Caco-2 (cell line): ENCODE measurements around the gene RNASE1. TPM values are rescaled to one million over a fixed set of nuclear protein-coding genes. Genes with fewer than 3 reads are reported as not detected.

Experiments
- BruUV-seq: library from RNA; stranded (reverse); fragments of 400-500 nt; replicated peaks from 2 replicates; lab custom pipeline; 2021; lab: Mats Ljungman, UMichigan
- CTCF ChIA-PET: fragments of 300-600 bp; sonication (Branson Sonifier 250); formaldehyde crosslinking; loops from one replicate; lab custom pipeline; 2022; ENCODE audit warnings: antibody characterized with exemption; lab: Charles Lee
- POLR2A ChIA-PET: fragments of 300-600 bp; sonication (Branson Sonifier 250); formaldehyde crosslinking; loops from one replicate; lab custom pipeline; 2022; ENCODE audit warnings: antibody characterized with exemption; lab: Charles Lee
- DNase-seq, 2 experiments: peaks; one replicate each; pipeline versions ENCODE4 v3.0.0 to v3.0.0-alpha.2; 2020 to 2022
- H3K27me3 ChIP-seq: replicated peaks from 2 replicates; pipeline ENCODE4 v1.6.0; 2011; ENCODE audit warnings: low read length; ENCODE audit not compliant: control insufficient read depth, insufficient read depth
- H3K36me3 ChIP-seq: 2 replicates; pipeline ENCODE4 v1.5.1; 2011; ENCODE audit warnings: low read length; ENCODE audit not compliant: control insufficient read depth, insufficient read depth
- H3K4me1 ChIP-seq: fragments of 250-450 bp; sonication (Bioruptor Pico); 2 replicates; pipeline ENCODE4 v1.5.1; 2020; ENCODE audit warnings: mild to moderate bottlenecking
- H3K4me3 ChIP-seq: 2 replicates; pipeline ENCODE4 v1.5.1; 2011; ENCODE audit warnings: low read depth, mild to moderate bottlenecking, control low read depth, low read length
- H3K9me3 ChIP-seq: fragments of 250-450 bp; sonication (Bioruptor Pico); 2 replicates; pipeline ENCODE4 v1.5.1; 2020; ENCODE audit warnings: mild to moderate bottlenecking, moderate library complexity
- H3K27ac Mint-ChIP-seq: one replicate; pipeline ENCODE4 v1.8.0; 2022; ENCODE audit warnings: mixed read lengths; ENCODE audit not compliant: unreplicated experiment
- H3K27me3 Mint-ChIP-seq: one replicate; pipeline ENCODE4 v1.8.0; 2022; ENCODE audit warnings: mixed read lengths; ENCODE audit not compliant: insufficient read depth, unreplicated experiment
- H3K36me3 Mint-ChIP-seq: one replicate; pipeline ENCODE4 v1.8.0; 2022; ENCODE audit warnings: mild to moderate bottlenecking, mixed read lengths; ENCODE audit not compliant: insufficient read depth, unreplicated experiment
- H3K4me1 Mint-ChIP-seq: one replicate; pipeline ENCODE4 v1.8.0; 2022; ENCODE audit warnings: low read depth, mixed read lengths; ENCODE audit not compliant: unreplicated experiment
- H3K4me3 Mint-ChIP-seq: one replicate; pipeline ENCODE4 v1.8.0; 2022; ENCODE audit warnings: mild to moderate bottlenecking, moderate library complexity, mixed read lengths; ENCODE audit not compliant: unreplicated experiment
- H3K9me3 Mint-ChIP-seq: one replicate; pipeline ENCODE4 v1.8.0; 2022; ENCODE audit warnings: mixed read lengths; ENCODE audit not compliant: unreplicated experiment
- intact Hi-C: fragments of 100-400 bp; cut with micrococcal nuclease; formaldehyde crosslinking; loops from one replicate; pipeline ENCODE4 v1.10.0; 2022; ENCODE audit not compliant: unreplicated experiment
- total RNA-seq: library from RNA; stranded (reverse); gene quantifications from 2 replicates; pipeline ENCODE4 v1.2.3, GENCODE V29; 2022
- TF ChIP-seq, protein P1 (sequence below), 2 experiments: fragments of 200-600 bp in 1 of 2; IDR thresholded peaks; 1 replicate in 1 of 2; 2 replicates in 1 of 2; pipeline versions ENCODE4 v1.5.1 to v1.8.0; 2011 to 2022; ENCODE audit warnings: antibody characterized with exemption in 1 of 2, control low read depth in 1 of 2, inconsistent platforms in 1 of 2, low read depth in 1 of 2, low read length in 1 of 2, mild to moderate bottlenecking in 1 of 2, moderate library complexity in 1 of 2; ENCODE audit not compliant: insufficient read depth in 1 of 2, severe bottlenecking in 1 of 2, unreplicated experiment in 1 of 2

The RNASE1 gene
- total RNA-seq, 1 experiment from 2014 or later, result 1.5 TPM

DNA sequence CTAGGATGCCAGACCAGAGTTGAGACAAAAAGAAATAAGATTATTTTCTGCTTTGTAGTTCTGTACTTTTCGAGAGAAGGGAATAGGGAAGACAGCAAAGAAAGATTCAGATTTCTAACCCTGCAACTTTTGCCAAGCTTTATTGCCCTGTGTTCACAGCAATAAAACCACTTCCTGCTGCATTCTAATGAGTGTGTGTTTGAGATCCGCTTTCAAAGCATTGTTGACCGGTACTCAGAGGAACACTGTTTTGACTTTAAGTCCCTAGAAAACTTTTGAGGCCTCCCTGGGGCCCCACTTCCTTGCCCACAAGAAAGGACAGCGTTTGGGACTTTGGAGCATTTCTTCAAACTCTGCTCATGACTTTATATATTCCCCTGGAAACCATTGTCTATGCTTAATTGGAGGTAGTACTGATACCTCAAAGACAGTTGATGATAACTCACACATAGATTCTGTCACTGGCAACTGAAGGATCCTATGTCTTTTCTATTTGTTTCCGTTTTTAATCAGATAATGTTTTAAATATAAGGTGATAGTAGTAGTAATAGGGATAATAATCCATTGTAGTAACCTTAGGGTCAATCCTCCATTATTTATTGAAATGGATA, 20.3 kb downstream of the RNASE1 start:
- BruUV-seq, result no TSS peak
- H3K4me3 ChIP-seq, result no peak overlapping the region
- intact Hi-C loops, result no loop called here
- POLR2A ChIA-PET, result no interaction called here
- CTCF ChIA-PET, result no interaction called here
- DNase-seq, result no peak
- no peaks in the 10 kb centered on the region for H3K27me3 ChIP-seq
- H3K4me1 ChIP-seq, result peaks cover 11% of the 10 kb centered on the region
- Mint-ChIP-seq H3K36me3 (no peaks in the 10 kb centered on the region), H3K9me3 (no peaks in the 10 kb centered on the region), H3K4me3 (no peak overlapping the region), H3K4me1 (peaks cover 14% of the 10 kb centered on the region), H3K27ac (no peak overlapping the region), H3K27me3 (no peaks in the 10 kb centered on the region)
- TF ChIP-seq, protein P1, sequence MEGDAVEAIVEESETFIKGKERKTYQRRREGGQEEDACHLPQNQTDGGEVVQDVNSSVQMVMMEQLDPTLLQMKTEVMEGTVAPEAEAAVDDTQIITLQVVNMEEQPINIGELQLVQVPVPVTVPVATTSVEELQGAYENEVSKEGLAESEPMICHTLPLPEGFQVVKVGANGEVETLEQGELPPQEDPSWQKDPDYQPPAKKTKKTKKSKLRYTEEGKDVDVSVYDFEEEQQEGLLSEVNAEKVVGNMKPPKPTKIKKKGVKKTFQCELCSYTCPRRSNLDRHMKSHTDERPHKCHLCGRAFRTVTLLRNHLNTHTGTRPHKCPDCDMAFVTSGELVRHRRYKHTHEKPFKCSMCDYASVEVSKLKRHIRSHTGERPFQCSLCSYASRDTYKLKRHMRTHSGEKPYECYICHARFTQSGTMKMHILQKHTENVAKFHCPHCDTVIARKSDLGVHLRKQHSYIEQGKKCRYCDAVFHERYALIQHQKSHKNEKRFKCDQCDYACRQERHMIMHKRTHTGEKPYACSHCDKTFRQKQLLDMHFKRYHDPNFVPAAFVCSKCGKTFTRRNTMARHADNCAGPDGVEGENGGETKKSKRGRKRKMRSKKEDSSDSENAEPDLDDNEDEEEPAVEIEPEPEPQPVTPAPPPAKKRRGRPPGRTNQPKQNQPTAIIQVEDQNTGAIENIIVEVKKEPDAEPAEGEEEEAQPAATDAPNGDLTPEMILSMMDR (IDR thresholded peaks at IDR 0.05; ENCODE audit: insufficient read depth in 1 of 2, low read depth in 1 of 2, low read length in 1 of 2, severe bottlenecking in 1 of 2, unreplicated experiment in 1 of 2), result no peak
- no peaks in the 10 kb centered on the region for H3K9me3 ChIP-seq
- H3K36me3 ChIP-seq, result no peaks in the 10 kb centered on the region

DNA sequence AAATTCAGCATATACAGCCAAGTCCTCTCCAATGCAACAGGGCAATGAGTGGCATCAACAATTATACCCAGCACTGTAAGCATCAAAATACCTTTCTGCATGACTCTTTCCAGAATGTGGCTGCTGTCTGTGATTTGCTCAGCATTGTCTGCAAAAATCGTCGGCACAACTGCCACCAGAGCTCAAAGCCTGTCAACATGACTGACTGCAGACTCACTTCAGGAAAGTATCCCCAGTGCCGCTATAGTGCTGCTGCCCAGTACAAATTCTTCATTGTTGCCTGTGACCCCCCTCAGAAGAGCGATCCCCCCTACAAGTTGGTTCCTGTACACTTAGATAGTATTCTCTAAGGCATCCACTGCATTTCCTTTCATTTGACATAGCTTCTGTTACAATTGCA, 20.8 kb downstream of the RNASE1 start:
- H3K4me3 Mint-ChIP-seq, result no peak overlapping the region
- Histone ChIP-seq H3K27me3 (no peaks in the 10 kb centered on the region), H3K4me1 (peaks cover 11% of the 10 kb centered on the region), H3K4me3 (no peak overlapping the region), H3K36me3 (no peaks in the 10 kb centered on the region), H3K9me3 (no peaks in the 10 kb centered on the region)
- no peaks in the 10 kb centered on the region for H3K36me3 Mint-ChIP-seq
- no peaks in the 10 kb centered on the region for H3K27me3 Mint-ChIP-seq
- no peaks in the 10 kb centered on the region for H3K9me3 Mint-ChIP-seq
- peaks cover 14% of the 10 kb centered on the region for H3K4me1 Mint-ChIP-seq
- intact Hi-C loops, result no loop called here
- TF ChIP-seq, protein P1 (IDR thresholded peaks at IDR 0.05; ENCODE audit: insufficient read depth in 1 of 2, low read depth in 1 of 2, low read length in 1 of 2, severe bottlenecking in 1 of 2, unreplicated experiment in 1 of 2), result no peak
- BruUV-seq, result no TSS peak
- DNase-seq, result no peak
- H3K27ac Mint-ChIP-seq, result no peak overlapping the region
- CTCF ChIA-PET, result no interaction called here
- POLR2A ChIA-PET, result no interaction called here

DNA sequence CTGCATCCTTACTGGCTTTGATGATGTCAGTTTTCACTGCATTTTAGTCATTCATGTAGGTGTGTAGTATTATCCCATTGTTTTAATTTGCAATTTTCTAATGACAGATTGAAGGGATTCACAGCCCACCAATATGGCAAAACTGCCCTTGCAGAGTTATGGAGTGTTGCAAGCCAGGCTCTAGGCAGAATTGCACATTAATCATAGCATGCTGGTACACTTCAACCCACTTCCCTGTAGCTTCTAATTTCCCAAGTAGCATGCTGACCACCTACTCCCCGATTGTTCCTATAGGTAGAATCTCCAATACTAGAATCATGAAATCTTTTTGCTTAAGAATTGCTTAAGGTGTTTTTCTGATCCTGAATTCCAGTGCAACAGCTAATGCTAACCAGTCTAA, 26.7 kb downstream of the RNASE1 start:
- CTCF ChIA-PET, result interaction anchor here (1.5 kb wide), 1 partner anchor 18 kb away, joined by 3 read pairs; no protein-coding TSS in a partner anchor

More for the DNA sequence above, 26.7 kb downstream of the RNASE1 start:
- H3K36me3 Mint-ChIP-seq, result no peaks in the 10 kb centered on the region
- H3K4me1 ChIP-seq, result no peaks in the 10 kb centered on the region
- intact Hi-C loops, result no loop called here
- no peak for DNase-seq
- no peaks in the 10 kb centered on the region for H3K27me3 Mint-ChIP-seq
- H3K4me3 Mint-ChIP-seq, result no peak overlapping the region
- no peaks in the 10 kb centered on the region for H3K36me3 ChIP-seq
- no peaks in the 10 kb centered on the region for H3K4me1 Mint-ChIP-seq
- no peak overlapping the region for H3K27ac Mint-ChIP-seq
- no peaks in the 10 kb centered on the region for H3K27me3 ChIP-seq
- POLR2A ChIA-PET, result no interaction called here
- TF ChIP-seq, protein P1 (IDR thresholded peaks at IDR 0.05; ENCODE audit: insufficient read depth in 1 of 2, low read depth in 1 of 2, low read length in 1 of 2, severe bottlenecking in 1 of 2, unreplicated experiment in 1 of 2), result no peak
- H3K9me3 Mint-ChIP-seq, result no peaks in the 10 kb centered on the region
- H3K9me3 ChIP-seq, result 0 out of 2 replicates have a peak, but pooled peaks cover 7% of the 10 kb centered on the region
- no TSS peak for BruUV-seq
- no peak overlapping the region for H3K4me3 ChIP-seq
